WTC11 (cell line): ENCODE data around the gene BNC2. TPM values are rescaled to one million over a fixed set of nuclear protein-coding genes. Genes with fewer than 3 reads are reported as not detected.

Experiments used
- ATAC-seq: fragments of 200-7000 bp; cut with Tn5 transposase; 2 replicates; pipeline ENCODE4 v1.10.0; 2021; ENCODE audit warnings: mild to moderate bottlenecking, moderate library complexity
- CTCF ChIA-PET: fragments of 300-600 bp; sonication (Branson Sonifier 250); formaldehyde crosslinking; loops from one replicate; lab custom pipeline; 2021; ENCODE audit warnings: antibody characterized with exemption; lab: Charles Lee
- POLR2A ChIA-PET: fragments of 350-600 bp; sonication (Branson Sonifier 250); formaldehyde crosslinking; loops from one replicate; lab custom pipeline; 2021; ENCODE audit warnings: antibody characterized with exemption; lab: Charles Lee
- DNase-seq: peaks from one replicate; pipeline ENCODE4 v3.0.0; 2021; ENCODE audit warnings: low spot score
- H3K27ac Mint-ChIP-seq: 2 replicates; pipeline ENCODE4 v1.8.0; 2021; ENCODE audit warnings: mixed read lengths
- H3K27me3 Mint-ChIP-seq: 2 replicates; pipeline ENCODE4 v1.8.0; 2021; ENCODE audit warnings: low read depth, mild to moderate bottlenecking, moderate library complexity, mixed read lengths
- H3K36me3 Mint-ChIP-seq: 2 replicates; pipeline ENCODE4 v1.8.0; 2021; ENCODE audit warnings: mixed read lengths
- H3K4me1 Mint-ChIP-seq: 2 replicates; pipeline ENCODE4 v1.8.0; 2022; ENCODE audit warnings: mixed read lengths
- H3K4me3 Mint-ChIP-seq: 2 replicates; pipeline ENCODE4 v1.8.0; 2021; ENCODE audit warnings: mild to moderate bottlenecking, moderate library complexity, mixed read lengths
- H3K9me3 Mint-ChIP-seq: 2 replicates; pipeline ENCODE4 v1.8.0; 2021; ENCODE audit warnings: mixed read lengths
- EMX1 ChIP-seq: fragments of 250-450 bp; sonication (Bioruptor Pico); IDR thresholded peaks from 2 replicates; pipeline ENCODE4 v1.8.0; 2021; ENCODE audit warnings: mild to moderate bottlenecking
- ZNF263 ChIP-seq: sonication (generic); formaldehyde crosslinking; IDR thresholded peaks from 2 replicates; pipeline ENCODE4 v1.8.1; 2022; ENCODE audit warnings: low read depth, mild to moderate bottlenecking, moderate library complexity, missing genetic modification reagents
- total RNA-seq: library from RNA; stranded (reverse); gene quantifications from 3 replicates; pipeline ENCODE4 v1.2.3, GENCODE V29; 2021
- TF ChIP-seq, protein P1 (sequence below): sonication (generic); formaldehyde crosslinking; IDR thresholded peaks from 2 replicates; pipeline ENCODE4 v1.8.1; 2023; ENCODE audit warnings: mild to moderate bottlenecking, missing genetic modification reagents, borderline replicate concordance
- TF ChIP-seq, protein P2 (sequence below): sonication (generic); formaldehyde crosslinking; IDR thresholded peaks from 2 replicates; pipeline ENCODE4 v1.8.1; 2023; ENCODE audit warnings: mild to moderate bottlenecking, missing genetic modification reagents, moderate library complexity
- TF ChIP-seq, protein P3 (sequence below): sonication (generic); formaldehyde crosslinking; IDR thresholded peaks from 2 replicates; pipeline ENCODE4 v1.8.0; 2022; ENCODE audit warnings: mild to moderate bottlenecking, missing genetic modification reagents
- TF ChIP-seq, protein P4 (sequence below): sonication (generic); formaldehyde crosslinking; IDR thresholded peaks from 2 replicates; pipeline ENCODE4 v1.8.0; 2023; ENCODE audit warnings: missing genetic modification reagents
- TF ChIP-seq, protein P5 (sequence below): sonication (generic); formaldehyde crosslinking; IDR thresholded peaks from 2 replicates; pipeline ENCODE4 v1.8.1; 2022; ENCODE audit warnings: mild to moderate bottlenecking, moderate library complexity, missing genetic modification reagents
- TF ChIP-seq, protein P6 (sequence below): sonication (generic); formaldehyde crosslinking; IDR thresholded peaks from 2 replicates; pipeline ENCODE4 v1.8.1; 2023; ENCODE audit warnings: mild to moderate bottlenecking, missing genetic modification reagents

BNC2 gene
- total RNA-seq, 1 experiment from 2014 or later: 33.3 TPM

DNA sequence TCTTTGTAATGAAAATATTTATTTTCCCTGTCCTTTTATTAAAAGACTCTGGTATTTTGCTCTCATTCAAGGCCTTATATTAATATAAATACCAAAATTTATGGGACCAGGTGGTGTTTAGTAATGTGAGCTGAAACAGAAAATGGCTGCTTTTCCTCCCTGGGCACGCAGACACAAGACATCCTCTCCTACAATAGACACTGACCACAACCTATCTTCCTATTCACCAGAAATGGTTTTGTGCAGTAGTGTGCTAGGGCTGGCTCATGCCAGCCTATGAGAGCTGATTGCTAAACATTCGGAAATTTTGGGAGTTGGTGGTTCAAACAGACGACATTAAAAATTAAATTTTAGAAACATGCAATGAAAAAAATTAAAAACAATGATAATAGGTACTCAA, 338.2 kb downstream of the BNC2 start (continued):
- TF ChIP-seq ZNF263 (CRISPR knock-in tag): no peak
- TF ChIP-seq, all 79 proteins: peak for 0

DNA sequence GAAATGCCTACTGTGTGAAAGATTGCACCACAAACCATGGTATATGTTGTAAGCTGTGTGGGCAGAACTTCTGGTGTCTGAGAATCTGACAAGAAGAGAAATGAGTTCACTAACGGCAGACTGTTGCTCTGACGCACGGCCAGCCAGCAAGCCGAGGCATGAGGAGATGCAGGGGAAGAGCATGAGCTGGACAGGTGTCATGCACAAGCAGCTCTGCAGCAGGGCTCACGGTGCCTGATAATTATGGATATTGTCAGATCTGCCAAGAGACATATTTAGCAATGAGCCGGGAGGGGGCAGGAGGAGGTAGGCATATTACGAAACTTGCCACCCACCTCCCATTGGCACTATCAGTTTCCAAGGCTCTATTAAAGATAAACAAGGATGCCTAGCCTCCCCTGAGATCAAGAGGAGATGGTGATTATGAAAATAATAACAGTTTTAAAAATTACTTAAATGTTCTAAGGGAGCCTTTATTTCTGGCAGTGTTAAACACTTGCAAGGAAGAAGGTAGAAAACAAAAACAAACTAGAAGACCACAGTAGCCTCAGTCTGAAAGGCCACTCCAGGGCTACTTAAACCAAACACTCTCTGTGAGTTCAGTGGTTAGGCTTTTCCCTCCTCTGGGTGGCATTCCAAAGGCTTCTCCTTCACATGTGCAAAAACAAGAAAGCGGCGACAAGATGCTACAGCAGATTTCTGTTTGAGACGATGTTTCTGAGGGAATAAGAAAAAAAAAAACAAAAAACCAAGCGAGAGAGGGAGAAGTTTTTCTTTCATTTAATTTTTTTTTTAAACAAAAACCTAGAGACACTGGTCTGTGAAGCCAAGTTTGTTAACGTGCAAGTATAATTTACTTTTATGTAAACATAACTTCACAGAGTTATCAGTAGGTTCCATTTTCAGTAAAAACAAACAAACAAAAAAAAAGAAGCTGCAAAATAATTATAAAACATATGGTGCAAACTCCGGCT, 339.5 kb downstream of the BNC2 start:
- no peaks in the 10 kb centered on the region for H3K27me3 Mint-ChIP-seq
- ATAC-seq: peak; percentile 43; the same call in 1 of the 2 replicates
- POLR2A ChIA-PET: interaction anchor here (0.8 kb wide), 1 partner anchor 12 kb away, joined by 3 read pairs; no protein-coding TSS in a partner anchor

DNA sequence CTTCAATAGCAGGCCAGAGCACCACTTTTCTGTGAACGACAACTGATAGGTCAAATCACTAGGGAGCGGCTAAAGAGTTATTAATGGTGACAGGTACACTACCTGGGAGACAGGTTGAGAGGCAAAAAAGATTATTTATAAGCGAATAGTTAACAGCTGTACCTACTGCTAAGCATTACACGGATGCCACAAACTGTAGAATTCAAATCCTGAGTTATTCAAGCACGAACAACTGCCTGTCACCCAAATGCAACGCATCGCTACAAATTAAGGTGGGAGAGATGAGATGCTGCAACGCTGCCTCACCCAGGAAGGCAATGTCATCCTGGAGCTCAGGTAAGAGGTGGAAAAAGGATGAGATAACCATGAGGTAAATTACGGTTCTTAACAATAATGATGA, 342.9 kb downstream of the BNC2 start:
- CTCF ChIA-PET: no interaction called here
- peaks cover 38% of the 10 kb centered on the region for H3K4me1 Mint-ChIP-seq
- H3K36me3 Mint-ChIP-seq: no peaks in the 10 kb centered on the region
- H3K27ac Mint-ChIP-seq: no peak overlapping the region
- POLR2A ChIA-PET: no interaction called here
- ATAC-seq: no peak
- H3K27me3 Mint-ChIP-seq: no peaks in the 10 kb centered on the region
- H3K4me3 Mint-ChIP-seq: no peak overlapping the region
- TF ChIP-seq, protein P1, sequence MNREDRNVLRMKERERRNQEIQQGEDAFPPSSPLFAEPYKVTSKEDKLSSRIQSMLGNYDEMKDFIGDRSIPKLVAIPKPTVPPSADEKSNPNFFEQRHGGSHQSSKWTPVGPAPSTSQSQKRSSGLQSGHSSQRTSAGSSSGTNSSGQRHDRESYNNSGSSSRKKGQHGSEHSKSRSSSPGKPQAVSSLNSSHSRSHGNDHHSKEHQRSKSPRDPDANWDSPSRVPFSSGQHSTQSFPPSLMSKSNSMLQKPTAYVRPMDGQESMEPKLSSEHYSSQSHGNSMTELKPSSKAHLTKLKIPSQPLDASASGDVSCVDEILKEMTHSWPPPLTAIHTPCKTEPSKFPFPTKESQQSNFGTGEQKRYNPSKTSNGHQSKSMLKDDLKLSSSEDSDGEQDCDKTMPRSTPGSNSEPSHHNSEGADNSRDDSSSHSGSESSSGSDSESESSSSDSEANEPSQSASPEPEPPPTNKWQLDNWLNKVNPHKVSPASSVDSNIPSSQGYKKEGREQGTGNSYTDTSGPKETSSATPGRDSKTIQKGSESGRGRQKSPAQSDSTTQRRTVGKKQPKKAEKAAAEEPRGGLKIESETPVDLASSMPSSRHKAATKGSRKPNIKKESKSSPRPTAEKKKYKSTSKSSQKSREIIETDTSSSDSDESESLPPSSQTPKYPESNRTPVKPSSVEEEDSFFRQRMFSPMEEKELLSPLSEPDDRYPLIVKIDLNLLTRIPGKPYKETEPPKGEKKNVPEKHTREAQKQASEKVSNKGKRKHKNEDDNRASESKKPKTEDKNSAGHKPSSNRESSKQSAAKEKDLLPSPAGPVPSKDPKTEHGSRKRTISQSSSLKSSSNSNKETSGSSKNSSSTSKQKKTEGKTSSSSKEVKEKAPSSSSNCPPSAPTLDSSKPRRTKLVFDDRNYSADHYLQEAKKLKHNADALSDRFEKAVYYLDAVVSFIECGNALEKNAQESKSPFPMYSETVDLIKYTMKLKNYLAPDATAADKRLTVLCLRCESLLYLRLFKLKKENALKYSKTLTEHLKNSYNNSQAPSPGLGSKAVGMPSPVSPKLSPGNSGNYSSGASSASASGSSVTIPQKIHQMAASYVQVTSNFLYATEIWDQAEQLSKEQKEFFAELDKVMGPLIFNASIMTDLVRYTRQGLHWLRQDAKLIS (CRISPR knock-in tag): no peak
- TF ChIP-seq, protein P2, sequence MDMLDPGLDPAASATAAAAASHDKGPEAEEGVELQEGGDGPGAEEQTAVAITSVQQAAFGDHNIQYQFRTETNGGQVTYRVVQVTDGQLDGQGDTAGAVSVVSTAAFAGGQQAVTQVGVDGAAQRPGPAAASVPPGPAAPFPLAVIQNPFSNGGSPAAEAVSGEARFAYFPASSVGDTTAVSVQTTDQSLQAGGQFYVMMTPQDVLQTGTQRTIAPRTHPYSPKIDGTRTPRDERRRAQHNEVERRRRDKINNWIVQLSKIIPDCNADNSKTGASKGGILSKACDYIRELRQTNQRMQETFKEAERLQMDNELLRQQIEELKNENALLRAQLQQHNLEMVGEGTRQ (CRISPR knock-in tag): no peak
- TF ChIP-seq, all 79 proteins: peak for 0
- DNase-seq: no peak
- H3K9me3 Mint-ChIP-seq: no peaks in the 10 kb centered on the region

More for the DNA sequence above, 339.5 kb downstream of the BNC2 start:
- peak overlapping the region; percentile 55 for H3K27ac Mint-ChIP-seq
- no peaks in the 10 kb centered on the region for H3K36me3 Mint-ChIP-seq
- H3K4me3 Mint-ChIP-seq: no peak overlapping the region
- DNase-seq: no peak
- CTCF ChIA-PET: no interaction called here
- no peaks in the 10 kb centered on the region for H3K9me3 Mint-ChIP-seq
- peaks cover 20% of the 10 kb centered on the region for H3K4me1 Mint-ChIP-seq
- TF ChIP-seq, protein P3, sequence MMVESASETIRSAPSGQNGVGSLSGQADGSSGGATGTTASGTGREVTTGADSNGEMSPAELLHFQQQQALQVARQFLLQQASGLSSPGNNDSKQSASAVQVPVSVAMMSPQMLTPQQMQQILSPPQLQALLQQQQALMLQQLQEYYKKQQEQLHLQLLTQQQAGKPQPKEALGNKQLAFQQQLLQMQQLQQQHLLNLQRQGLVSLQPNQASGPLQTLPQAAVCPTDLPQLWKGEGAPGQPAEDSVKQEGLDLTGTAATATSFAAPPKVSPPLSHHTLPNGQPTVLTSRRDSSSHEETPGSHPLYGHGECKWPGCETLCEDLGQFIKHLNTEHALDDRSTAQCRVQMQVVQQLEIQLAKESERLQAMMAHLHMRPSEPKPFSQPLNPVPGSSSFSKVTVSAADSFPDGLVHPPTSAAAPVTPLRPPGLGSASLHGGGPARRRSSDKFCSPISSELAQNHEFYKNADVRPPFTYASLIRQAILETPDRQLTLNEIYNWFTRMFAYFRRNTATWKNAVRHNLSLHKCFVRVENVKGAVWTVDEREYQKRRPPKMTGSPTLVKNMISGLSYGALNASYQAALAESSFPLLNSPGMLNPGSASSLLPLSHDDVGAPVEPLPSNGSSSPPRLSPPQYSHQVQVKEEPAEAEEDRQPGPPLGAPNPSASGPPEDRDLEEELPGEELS (CRISPR knock-in tag): no peak

DNA sequence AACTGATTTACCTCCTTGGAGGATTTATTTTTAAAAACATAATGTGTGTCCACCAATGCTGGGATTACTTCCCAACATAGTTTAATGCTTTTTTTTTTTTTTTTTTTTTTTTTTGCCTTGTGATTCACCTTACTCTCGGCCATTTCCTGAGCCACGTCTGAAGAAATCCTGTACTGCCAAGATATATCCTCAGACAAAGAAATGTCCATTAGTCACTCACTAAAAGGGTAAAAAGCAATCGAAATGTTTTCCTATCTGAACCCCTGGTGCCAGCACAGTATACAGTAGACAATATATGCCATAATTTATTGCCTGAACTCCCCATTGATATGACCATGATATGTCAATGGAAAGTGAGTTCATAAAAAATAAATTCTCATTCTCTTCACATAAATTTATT, 344.1 kb downstream of the BNC2 start:
- Mint-ChIP-seq H3K36me3 (no peaks in the 10 kb centered on the region), H3K4me1 (peaks cover 47% of the 10 kb centered on the region), H3K4me3 (no peak overlapping the region), H3K9me3 (no peaks in the 10 kb centered on the region), H3K27me3 (no peaks in the 10 kb centered on the region), H3K27ac (no peak overlapping the region; the same call in 1 of the 2 replicates)
- DNase-seq (no peak), ATAC-seq (no peak)
- ChIA-PET CTCF (no interaction called here), POLR2A (no interaction called here)
- TF ChIP-seq, protein P4, sequence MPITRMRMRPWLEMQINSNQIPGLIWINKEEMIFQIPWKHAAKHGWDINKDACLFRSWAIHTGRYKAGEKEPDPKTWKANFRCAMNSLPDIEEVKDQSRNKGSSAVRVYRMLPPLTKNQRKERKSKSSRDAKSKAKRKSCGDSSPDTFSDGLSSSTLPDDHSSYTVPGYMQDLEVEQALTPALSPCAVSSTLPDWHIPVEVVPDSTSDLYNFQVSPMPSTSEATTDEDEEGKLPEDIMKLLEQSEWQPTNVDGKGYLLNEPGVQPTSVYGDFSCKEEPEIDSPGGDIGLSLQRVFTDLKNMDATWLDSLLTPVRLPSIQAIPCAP (CRISPR knock-in tag): no peak
- TF ChIP-seq, protein P5, sequence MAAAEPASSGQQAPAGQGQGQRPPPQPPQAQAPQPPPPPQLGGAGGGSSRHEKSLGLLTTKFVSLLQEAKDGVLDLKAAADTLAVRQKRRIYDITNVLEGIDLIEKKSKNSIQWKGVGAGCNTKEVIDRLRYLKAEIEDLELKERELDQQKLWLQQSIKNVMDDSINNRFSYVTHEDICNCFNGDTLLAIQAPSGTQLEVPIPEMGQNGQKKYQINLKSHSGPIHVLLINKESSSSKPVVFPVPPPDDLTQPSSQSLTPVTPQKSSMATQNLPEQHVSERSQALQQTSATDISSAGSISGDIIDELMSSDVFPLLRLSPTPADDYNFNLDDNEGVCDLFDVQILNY (CRISPR knock-in tag): no peak
- TF ChIP-seq, protein P6, sequence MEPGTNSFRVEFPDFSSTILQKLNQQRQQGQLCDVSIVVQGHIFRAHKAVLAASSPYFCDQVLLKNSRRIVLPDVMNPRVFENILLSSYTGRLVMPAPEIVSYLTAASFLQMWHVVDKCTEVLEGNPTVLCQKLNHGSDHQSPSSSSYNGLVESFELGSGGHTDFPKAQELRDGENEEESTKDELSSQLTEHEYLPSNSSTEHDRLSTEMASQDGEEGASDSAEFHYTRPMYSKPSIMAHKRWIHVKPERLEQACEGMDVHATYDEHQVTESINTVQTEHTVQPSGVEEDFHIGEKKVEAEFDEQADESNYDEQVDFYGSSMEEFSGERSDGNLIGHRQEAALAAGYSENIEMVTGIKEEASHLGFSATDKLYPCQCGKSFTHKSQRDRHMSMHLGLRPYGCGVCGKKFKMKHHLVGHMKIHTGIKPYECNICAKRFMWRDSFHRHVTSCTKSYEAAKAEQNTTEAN: no peak
- no peak for TF ChIP-seq EMX1
